Measurements from ENCODE around the gene KCNH6. TPM values are rescaled to one million over a fixed set of nuclear protein-coding genes. Genes with fewer than 3 reads are reported as not detected.

Gene KCNH6
- total RNA-seq, 1 experiment from 2014 or later = 1.6 TPM

- no peak overlapping the region for H3K9ac ChIP-seq (ENCODE audit: extremely low read depth, insufficient read length, low read length)
- DNase-seq = no peak
- no peak overlapping the region for H2AK5ac ChIP-seq (ENCODE audit: insufficient read length, low read length)
These were observed 27.0 kb upstream of the KCNH6 start for GRCh38 chr17:63496177-63496576.

More at GRCh38 chr17:63496177-63496576, 27.0 kb upstream of the KCNH6 start:
- Histone ChIP-seq H4K91ac (ENCODE audit: insufficient read length, low read depth, low read length) (no peak overlapping the region), H3K79me2 (ENCODE audit: insufficient read depth, low read length) (no peaks in the 10 kb centered on the region), H2AFZ (ENCODE audit: low read length) (no peak overlapping the region), H3K18ac (ENCODE audit: insufficient read length, low read depth, low read length) (no peak overlapping the region), H4K20me1 (ENCODE audit: control insufficient read depth, insufficient read depth, insufficient read length) (no peaks in the 10 kb centered on the region), H3K23ac (ENCODE audit: insufficient read length, low read depth, low read length) (no peak overlapping the region), H4K5ac (ENCODE audit: insufficient read length, low read depth, low read length) (no peak overlapping the region), H2BK12ac (ENCODE audit: insufficient read length, low read depth, low read length) (no peak overlapping the region), H2BK5ac (ENCODE audit: insufficient read length, low read length) (no peak overlapping the region), H3K27ac (ENCODE audit: insufficient read length, low read depth, low read length) (no peak overlapping the region), H3T11ph (ENCODE audit: low read length) (no peak overlapping the region), H3K4me1 (ENCODE audit: insufficient read depth, low read length) (no peaks in the 10 kb centered on the region), H3K4ac (ENCODE audit: low read depth, low read length) (no peak overlapping the region), H3K14ac (ENCODE audit: insufficient read depth, low read length) (no peak overlapping the region), H3K79me1 (ENCODE audit: insufficient read depth, low read depth, low read length, poor library complexity, severe bottlenecking) (no peaks in the 10 kb centered on the region), H3K56ac (ENCODE audit: insufficient read length, low read depth, low read length) (no peak overlapping the region), H3K23me2 (ENCODE audit: insufficient read length, low read depth, low read length, poor library complexity, severe bottlenecking) (peaks cover 3% of the 10 kb centered on the region), H3K27me3 (ENCODE audit: insufficient read depth, low read length) (no peaks in the 10 kb centered on the region), H2BK20ac (ENCODE audit: low read depth, low read length, poor library complexity, severe bottlenecking) (no peak overlapping the region), H4K8ac (replicated peaks; ENCODE audit: insufficient read length, low read depth, low read length) (no peak overlapping the region), H3K4me2 (ENCODE audit: insufficient read depth, insufficient read length, low read length) (no peak overlapping the region), H2BK120ac (ENCODE audit: low read depth, low read length, poor library complexity, severe bottlenecking) (no peak overlapping the region), H2BK15ac (ENCODE audit: low read depth, low read length) (no peak overlapping the region), H3K9me3 (ENCODE audit: control insufficient read depth, low read depth, low read length) (no peaks in the 10 kb centered on the region)
- no CpG with 5 or more reads among the region's 12 CpGs for WGBS (ENCODE audit: extremely low coverage, insufficient read length, low lambda C conversion rate)
- Mint-ChIP-seq H3K36me3 (ENCODE audit: insufficient read depth in 1 of 3, low read depth in 3 of 3) (no peaks in the 10 kb centered on the region; a peak in 1 of 7 replicates), H3K4me1 (peaks cover 7 to 11% of the 10 kb centered on the region in 2 experiments), H3K27ac (no peak overlapping the region), H3K4me3 (no peak overlapping the region), H3K9me3 (no peaks in the 10 kb centered on the region), H3K27me3 (ENCODE audit: low read depth) (peaks cover 5% of the 10 kb centered on the region)
- TF ChIP-seq, protein P1, sequence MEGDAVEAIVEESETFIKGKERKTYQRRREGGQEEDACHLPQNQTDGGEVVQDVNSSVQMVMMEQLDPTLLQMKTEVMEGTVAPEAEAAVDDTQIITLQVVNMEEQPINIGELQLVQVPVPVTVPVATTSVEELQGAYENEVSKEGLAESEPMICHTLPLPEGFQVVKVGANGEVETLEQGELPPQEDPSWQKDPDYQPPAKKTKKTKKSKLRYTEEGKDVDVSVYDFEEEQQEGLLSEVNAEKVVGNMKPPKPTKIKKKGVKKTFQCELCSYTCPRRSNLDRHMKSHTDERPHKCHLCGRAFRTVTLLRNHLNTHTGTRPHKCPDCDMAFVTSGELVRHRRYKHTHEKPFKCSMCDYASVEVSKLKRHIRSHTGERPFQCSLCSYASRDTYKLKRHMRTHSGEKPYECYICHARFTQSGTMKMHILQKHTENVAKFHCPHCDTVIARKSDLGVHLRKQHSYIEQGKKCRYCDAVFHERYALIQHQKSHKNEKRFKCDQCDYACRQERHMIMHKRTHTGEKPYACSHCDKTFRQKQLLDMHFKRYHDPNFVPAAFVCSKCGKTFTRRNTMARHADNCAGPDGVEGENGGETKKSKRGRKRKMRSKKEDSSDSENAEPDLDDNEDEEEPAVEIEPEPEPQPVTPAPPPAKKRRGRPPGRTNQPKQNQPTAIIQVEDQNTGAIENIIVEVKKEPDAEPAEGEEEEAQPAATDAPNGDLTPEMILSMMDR (conservative IDR thresholded peaks at IDR 0.05) = no peak

Data from H9 (cell line).